Skin epidermis (tissue), 12 donors: ENCODE measurements around the gene ITIH3.

ENCODE experiments used
- H3K27ac ChIP-seq, 21 experiments: fragments of 200-600 bp; sonication (generic) in 11 of 21; one replicate each; pipeline ENCODE4 v1.5.0; 2020; ENCODE audit warnings: mild to moderate bottlenecking in 3 of 21, inconsistent platforms in 2 of 21, moderate library complexity in 2 of 21
- H3K4me3 ChIP-seq, 7 experiments: fragments of 200-600 bp; sonication (generic) in 2 of 7; one replicate each; pipeline ENCODE4 v1.5.0; 2020; ENCODE audit warnings: inconsistent platforms in 2 of 7, mild to moderate bottlenecking in 2 of 7, moderate library complexity in 1 of 7

Gene ITIH3

DNA sequence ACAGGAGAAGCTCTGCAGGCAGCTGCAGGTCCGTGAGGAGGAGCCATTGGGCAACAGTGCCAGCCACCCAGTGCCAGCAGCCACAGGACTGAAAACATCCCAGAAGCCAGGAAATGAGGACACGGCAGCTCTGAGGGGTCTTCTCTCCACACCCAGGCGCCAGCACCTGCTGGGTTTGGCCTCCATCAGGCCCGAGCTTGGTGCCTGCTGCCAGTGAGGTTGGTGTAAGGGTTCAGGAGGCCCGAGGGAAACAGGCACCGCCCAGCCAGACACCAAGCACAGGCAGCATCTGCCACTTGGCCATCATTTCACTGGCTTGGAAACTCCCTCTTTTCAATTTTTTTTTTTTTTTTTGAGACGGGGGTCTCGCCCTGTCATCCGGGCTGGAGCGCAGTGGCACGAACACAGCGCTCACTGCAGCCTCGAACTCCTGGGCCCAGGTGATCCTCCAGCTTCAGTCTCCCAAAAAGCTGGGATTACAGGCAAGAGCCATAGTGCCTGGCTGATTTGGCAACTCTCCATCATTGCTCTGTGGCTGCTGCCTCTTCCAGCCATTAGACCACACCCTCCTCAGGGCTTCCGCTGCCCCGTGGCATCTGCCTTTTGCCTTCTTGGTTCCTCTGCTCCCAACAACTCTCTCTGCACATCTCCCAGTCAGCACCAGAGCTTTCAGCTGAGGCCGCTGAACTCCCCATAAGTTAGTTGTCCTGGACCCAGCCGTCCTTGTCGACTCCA, 1.5 kb upstream of the ITIH3 start:
- H3K4me3 ChIP-seq, result no peak overlapping the region
- H3K27ac ChIP-seq, result no peak overlapping the region

DNA sequence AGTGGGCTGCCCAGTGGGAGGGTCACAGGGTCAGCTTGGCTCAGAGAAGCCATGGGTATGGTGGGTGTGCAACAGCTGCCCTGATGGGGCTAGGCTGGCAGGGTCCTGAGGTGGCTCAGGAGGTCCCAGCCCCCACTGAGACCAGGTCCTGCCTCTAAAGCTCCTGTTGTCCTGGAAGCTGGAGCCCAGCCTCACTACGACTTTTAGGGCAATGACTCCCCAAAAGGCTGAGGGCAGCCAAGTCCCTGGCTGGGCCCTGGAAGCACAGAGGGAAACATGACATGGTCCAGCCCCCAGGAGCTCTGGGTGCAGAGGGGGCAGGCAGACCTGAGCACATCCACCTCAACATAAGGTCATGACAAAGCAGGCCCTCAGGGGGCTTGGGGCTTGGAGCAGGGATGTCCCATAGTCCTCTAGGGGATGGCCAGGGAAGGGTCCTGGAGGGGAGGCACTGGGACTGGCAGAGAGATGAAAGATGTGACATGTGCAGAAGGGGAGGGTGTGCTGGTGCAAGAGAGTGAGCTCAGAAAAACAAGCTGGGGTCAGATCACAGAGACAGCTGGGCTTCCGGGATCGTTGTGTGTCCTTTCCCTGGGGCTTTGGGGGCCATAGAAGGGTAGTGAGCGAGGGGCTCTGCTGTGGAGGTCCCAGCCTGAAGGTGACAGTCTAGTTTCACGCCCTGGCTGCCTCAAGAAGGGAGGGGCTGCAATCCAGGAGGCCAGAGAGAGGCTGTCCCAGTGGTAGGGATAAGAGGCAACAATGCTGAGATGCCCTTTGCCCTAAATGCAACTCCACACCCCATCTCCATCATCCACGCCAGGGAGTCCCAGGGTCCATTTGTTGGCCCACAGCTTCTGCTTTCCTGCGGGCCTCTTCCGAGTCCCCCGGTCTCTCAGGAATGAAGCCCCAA, 639 bp upstream of the ITIH3 start:
- Histone ChIP-seq H3K27ac (no peak overlapping the region), H3K4me3 (no peak overlapping the region)

DNA sequence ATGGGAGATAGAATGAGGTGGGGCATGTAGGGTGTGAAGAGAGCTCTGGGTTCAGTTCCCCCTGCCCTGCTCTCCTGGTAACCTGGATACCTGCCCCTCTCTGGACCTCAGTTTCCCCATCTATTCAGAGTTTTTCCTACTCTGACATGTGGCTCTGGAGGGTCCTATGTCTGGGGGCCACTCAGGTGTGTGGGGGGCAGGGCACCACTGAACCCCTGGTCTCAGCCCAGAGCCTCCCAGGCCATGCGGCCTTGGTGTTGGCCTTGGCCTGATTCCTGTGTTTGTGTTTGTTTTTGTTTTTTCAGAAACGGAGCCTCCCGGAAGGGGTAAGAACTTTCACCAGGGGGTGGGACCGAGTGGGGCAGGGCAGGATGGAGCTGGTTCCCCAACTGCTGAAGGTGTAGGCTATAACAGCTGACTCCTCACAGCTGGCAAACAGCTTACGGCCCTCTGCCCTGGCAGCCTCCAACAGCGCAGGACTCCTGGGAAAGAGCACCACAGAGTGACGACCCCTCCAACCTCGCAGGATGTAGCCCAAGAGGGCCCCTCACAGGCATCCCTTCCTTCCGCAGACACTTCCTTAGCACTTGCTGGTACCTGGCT, 803 bp downstream of the ITIH3 start:
- H3K4me3 ChIP-seq, result no peak overlapping the region
- H3K27ac ChIP-seq, result no peak overlapping the region

DNA sequence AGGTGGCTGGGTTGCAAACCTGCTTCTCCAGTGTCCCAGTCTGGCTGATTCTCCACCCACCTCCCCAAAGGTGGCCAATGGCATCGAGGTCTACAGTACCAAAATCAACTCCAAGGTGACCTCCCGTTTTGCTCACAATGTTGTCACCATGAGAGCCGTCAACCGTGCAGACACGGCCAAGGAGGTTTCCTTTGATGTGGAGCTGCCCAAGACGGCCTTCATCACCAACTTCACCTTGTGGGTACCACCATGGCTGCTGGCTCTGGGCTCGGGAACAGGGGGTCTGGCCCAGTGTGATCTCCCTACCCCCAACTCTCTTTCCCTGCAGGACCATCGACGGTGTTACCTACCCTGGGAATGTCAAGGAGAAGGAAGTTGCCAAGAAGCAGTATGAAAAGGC, 1.8 kb downstream of the ITIH3 start:
- Histone ChIP-seq H3K27ac (no peak overlapping the region), H3K4me3 (no peak overlapping the region)

DNA sequence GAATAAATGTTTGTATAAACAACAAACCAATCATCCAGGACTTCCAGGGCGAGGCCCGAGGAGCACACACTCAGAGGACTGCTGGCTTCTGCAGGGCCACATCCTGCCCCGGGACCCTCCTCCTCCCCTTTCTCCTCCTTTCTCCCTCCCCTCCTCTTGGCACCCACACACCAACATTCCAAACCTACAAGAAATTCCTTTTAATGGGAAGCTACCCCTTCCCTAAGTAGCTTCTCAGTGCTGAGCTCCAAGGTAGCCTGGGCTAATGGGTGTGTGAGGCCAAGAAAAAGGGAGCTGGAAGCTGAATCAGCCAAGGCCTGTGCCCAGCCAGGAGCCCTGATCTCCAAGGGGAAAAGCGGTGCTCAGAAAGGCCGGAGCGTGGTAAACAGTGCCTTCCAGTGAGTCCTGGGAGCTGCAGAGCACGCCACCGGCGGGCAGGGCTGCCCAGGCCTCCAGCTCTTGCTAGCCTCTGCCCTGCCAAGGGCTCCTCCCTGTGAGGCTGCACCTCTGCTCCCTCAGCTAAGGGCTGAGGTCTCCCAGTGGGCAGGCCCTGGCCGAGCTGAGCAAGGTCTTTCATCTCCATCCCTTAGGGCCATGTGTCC, 3.9 kb downstream of the ITIH3 start:
- no peak overlapping the region for H3K4me3 ChIP-seq
- H3K27ac ChIP-seq, result no peak overlapping the region

DNA sequence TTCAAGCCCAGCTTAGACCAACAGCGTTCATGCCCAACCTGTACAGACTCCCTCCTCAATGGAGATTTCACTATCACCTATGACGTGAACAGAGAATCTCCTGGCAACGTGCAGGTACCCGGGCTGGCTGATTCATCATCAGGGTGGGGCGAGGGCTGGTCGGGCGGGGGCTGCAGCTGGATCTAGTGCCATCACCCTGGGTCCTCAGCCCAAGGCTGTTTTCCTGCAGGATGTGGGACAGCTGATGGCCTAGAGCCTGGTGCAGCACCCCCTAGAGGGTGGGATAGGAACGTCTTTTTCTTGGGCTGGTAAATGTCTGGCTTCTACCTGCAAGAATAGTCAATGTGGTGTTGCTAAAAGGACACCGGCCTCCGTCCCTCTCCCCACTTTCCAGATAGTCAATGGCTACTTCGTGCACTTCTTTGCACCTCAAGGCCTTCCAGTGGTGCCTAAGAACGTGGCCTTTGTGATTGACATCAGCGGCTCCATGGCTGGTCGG, 4.4 kb downstream of the ITIH3 start:
- no peak overlapping the region for H3K4me3 ChIP-seq
- no peak overlapping the region for H3K27ac ChIP-seq

DNA sequence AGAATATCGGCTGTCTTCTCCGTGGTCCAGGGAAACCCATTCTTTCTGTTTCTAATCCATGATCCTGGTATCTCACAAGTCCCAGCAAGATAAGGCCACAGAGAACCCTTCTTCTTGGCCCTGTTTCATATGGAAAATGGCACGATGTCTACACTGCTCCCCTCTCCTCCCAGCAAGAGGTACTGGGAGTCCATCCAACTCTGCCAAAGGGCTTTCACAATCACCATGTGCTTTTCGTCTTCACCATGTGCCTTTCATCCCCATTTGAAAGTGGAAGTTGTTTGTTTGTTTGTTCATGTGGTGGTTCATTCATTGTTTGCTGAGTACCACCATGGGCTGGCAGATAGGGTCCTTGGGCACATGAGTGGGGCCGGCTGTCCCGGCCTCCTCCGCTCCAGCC, 5.5 kb downstream of the ITIH3 start:
- H3K4me3 ChIP-seq, result no peak overlapping the region
- no peak overlapping the region for H3K27ac ChIP-seq

DNA sequence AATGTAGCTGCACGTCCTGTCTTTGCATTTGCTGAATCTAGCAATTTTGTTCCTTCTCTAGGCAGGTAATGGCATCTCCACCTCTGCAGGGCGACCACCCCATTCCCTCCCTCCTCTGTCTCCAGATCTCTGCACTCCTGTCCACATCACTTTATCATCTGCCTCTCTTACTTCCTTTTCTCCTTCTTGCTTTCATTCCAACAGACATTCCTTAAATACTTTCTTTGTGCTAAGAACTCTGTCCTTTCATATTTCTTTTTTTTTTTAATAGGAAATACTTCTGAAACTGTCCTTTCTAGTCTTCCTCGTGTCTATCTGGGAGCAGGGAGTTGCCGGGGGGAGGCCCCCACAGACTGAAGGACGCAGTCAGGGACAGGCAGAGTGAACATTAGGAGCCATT, 7.2 kb downstream of the ITIH3 start:
- Histone ChIP-seq H3K4me3 (no peak overlapping the region), H3K27ac (no peak overlapping the region)

DNA sequence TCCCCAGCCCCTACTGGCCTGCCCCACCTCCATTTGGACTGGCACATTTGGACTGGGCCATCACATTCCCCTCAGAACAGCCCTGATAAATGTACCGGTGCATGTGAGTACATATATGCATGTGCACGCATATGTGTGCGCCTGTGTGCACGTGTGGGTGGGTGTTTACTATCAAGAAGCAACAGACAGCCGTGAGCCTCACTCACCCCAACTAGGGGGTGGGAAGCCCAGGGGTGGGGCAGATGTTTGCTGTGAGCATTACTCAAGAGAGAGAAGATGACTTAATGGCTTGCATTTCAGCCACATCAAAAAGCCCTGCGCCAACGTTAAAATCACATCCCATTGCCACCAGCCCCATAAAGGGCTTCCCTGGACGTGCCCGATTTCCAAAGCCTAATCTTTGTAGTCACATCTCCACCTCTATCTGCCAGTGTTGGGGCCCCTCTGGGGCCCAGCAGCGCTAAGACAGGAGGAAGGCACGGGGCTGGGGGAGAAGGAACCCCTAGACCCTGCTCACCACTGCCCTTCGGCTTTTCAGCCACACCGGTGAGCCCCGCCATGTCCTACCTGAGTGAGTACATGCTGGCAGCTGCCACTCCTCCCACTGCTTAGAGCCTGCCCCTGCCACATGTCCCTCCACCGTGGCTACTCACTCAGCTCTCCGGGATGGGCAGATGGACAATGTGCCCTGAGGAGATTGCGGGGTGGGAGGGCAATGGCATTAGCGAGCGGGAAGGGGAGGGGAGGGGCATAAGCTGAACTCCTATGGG, 10.9 kb downstream of the ITIH3 start:
- no peak overlapping the region for H3K27ac ChIP-seq
- H3K4me3 ChIP-seq, result no peak overlapping the region

DNA sequence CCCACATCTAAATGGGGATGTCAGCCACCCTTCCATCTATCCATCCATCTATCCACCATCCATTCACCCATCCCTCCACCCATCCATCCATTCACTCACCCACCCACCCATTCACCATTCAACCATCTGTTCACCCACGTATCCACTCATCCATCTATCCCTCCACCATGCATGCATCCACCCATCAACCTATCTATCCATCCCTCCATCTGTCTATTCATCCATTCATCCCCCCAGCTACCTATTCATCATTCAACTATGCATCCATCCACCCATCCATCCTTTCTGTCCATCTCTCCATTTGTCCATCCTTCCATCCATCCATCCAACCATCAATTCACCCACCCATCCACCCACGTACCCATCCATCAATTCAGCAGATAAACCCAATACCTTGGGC, 14.6 kb downstream of the ITIH3 start:
- Histone ChIP-seq H3K4me3 (no peak overlapping the region), H3K27ac (no peak overlapping the region)

DNA sequence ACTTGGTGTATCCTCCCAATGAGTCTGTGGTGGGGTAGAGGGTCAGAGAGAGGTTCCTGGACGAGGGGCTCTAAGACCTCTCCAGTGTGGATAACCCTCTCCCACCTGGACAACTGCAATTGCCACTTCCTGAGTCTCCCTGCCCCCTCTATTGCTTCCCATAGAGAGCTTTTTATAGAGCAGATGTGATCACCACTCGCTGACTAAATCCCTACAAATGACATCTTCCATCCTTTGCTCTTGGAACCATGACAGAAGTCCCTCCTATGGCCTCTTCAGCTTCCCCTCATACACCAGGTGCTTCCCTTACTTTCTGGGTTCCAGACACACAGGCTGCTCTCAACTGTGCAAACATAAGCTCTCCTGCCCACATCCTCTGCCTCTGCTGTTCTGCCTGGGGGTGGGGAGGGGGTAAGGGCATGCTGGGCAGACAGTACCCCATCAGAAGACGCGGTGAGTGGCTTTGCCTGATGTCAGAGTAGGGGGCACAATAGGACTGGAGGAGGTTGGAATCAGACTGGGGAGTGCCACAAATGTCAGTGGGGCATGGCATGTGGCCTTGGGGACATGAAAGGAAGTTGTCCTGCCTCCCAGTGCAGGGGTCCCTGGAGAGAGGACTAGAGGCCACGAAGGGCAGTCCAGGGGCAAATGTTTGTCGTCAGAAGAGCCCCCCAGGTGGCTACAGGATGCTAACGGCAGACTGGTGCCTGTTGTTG, 15.2 kb downstream of the ITIH3 start:
- no peak overlapping the region for H3K4me3 ChIP-seq

DNA sequence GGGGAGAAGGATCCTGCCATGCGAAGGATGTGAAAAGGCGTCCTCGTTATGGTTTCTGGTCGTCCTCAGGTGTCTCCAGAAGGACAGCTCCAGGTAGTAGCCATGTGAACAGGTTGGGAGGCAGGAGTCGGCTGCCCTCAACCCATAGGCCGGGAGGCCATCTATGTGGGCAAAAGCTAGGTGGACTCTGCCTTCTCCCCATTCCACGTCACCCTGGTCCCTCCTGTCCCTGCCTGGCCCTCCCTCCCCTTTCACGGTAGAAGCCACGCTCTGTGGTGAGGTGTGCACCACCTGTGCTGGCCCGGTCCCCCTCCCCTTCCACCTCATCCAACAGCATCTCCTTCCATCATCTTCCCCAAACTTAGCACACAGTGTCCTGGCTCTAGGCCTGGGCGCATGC, 16.3 kb downstream of the ITIH3 start:
- no peak overlapping the region for H3K4me3 ChIP-seq
- H3K27ac ChIP-seq, result no peak overlapping the region

More for the DNA sequence above, 15.2 kb downstream of the ITIH3 start:
- H3K27ac ChIP-seq, result no peak overlapping the region

DNA sequence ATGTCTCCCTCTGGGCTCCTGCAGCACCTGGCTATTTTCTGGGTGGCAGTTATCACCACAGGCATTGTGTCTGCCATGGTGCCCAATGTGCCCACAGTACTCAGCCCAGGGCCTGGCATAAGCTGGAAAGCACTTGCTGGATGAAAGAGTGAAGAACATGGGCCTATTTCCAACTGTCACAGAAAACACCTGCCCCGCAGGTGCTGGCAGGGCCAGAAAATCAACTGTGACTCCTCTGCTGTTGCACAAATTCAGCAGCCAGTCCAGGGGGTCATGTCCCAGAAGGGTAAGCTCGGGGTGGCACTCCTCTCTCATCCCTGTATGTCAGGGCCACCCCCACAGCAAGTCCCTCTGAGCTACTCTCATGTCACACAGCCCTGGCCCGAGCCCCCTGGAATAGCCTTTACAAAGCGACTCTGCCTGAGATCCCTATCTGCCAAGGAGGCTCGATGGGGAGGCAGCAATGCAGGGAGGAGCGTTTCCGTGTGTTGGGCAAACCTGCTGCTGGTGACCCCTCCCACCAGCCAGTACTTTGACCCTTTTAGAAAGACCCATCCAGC, 16.9 kb downstream of the ITIH3 start:
- H3K27ac ChIP-seq, result no peak overlapping the region

DNA sequence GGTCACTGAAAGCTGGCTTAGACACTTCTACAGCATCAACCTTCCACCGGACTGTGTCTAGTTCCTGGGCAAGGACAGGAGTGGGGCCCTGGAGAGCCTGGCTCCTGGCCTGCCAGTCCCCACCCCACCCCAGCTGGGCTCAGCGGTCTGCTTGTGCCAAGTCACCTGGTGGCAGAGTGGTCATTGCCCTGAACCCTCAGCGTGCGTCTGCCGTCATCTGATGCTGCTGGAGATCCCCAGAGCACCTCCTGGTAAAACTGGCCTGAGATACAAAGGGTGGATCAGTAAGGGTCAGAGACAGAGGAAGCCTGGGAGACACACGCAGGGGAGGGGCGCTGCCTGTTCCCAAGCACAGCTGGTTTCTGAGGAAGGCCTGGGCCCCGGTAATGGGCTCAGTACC, 19.2 kb downstream of the ITIH3 start:
- Histone ChIP-seq H3K27ac (no peak overlapping the region), H3K4me3 (no peak overlapping the region)

More for the DNA sequence above, 16.9 kb downstream of the ITIH3 start:
- no peak overlapping the region for H3K4me3 ChIP-seq

DNA sequence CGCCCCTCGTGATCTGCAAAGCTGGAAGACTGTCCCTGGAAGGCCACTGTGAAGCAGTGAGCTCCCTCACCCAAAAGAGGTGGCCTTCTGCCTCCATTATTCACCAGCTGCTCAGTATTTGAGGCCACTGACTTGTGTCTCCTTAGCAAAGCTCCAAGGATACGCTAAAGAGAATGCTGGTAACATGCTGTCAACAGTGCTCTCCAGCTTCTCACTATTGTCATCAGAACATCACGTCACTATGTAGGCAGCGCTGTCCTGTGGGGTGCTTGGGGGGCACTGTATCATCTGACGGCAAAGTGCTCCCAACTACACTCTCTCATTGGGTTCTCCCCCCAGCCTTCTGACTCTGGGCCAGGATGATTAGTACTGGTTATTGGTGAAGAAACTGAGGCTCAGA, 21.6 kb downstream of the ITIH3 start:
- Histone ChIP-seq H3K27ac (no peak overlapping the region), H3K4me3 (no peak overlapping the region)

DNA sequence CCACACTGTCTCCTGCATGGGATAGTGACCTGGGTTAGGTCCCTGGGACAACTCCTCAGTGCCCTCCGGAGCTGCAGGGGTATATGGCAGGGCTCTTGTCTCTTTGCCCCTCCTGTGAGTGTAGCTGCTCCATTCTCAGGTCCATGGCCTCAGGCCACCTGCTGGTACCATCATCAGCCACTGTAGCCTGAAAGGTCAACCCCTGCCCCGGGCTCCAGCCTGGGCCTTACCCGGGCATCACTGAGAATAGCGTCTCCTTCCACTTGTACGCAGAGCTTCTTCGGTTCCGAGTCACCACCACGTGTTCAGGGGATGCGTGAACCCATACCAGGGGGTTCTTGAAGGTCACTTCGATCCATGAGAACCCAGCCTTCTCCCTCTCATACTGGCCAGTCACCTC, 22.1 kb downstream of the ITIH3 start:
- Histone ChIP-seq H3K4me3 (no peak overlapping the region), H3K27ac (no peak overlapping the region)

DNA sequence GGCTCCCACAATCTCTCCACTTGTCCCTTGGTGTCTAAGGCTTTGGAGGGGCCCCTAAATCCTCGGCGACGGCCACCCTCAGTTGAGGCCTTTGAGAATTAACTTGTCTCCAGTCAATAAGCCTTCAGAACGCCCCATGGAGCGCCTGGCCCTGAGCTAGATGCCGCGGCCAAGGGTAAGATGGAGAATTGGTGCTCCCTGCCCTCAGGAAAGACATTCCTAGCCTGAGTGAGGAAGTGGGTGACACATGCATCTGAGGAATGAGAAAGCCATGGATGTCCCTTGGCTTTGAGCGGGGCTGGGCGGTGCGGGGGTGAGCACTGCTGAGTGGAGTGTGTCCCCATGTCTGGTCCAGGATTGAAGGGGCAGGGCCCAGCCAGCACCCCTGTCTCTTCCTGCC, 22.6 kb downstream of the ITIH3 start:
- no peak overlapping the region for H3K27ac ChIP-seq
- H3K4me3 ChIP-seq, result no peak overlapping the region

DNA sequence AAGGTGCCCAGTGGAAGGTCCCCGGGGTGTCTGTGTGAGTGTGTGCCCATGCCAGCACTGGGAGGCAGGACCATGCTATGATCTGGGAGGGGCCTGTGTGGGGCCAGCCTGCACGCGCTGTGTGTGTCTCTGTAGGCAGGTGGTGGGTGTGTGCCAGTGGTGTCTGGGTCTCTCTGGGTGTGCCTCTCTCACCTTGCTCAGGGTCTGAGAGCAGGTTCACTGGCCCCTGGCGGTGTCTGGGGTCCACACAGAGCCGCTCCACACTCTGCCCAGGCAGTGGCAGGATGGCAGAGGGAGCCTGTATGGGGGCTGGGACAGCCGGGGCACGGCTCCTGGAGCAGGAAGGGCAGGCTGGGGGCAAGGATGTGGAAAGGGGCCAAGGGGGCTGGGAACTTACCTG, 23.3 kb downstream of the ITIH3 start:
- Histone ChIP-seq H3K27ac (no peak overlapping the region), H3K4me3 (no peak overlapping the region)

DNA sequence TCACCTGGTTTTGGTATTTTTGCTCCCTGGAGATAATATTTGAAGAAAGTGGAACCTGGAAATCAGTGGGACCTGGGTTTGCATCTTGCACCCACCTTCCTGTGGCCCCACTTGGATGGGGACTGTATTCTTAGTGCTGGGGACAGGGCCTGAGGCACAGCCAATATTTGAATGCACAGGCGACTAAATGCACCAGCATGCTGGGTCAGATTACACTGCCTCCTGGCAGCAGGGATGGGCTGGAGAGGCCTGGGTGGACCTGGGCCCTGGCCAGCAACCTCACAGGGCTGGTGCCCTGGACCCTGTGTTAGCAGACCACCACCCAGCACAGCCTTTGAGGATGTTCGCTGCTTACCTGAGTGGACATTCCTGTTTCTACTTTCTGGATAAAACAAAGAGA, 25.3 kb downstream of the ITIH3 start:
- Histone ChIP-seq H3K4me3 (no peak overlapping the region), H3K27ac (no peak overlapping the region)
